Lower leg skin (tissue), 3 donors: ENCODE data around the gene NUFIP2.

ENCODE experiments used
- POLR2A ChIP-seq, 2 donors: fragments of 450-650 bp; IDR thresholded peaks; one replicate each; pipeline ENCODE4 v1.6.1; 2016 to 2017; ENCODE audit warnings: antibody characterized with exemption in 2 of 2, mild to moderate bottlenecking in 1 of 2, moderate library complexity in 1 of 2
- TF ChIP-seq, protein P1 (sequence below), 3 donors: fragments of 450-650 bp; IDR thresholded peaks; one replicate each; pipeline ENCODE4 v1.5.1; 2016; ENCODE audit warnings: antibody characterized with exemption in 3 of 3, mild to moderate bottlenecking in 3 of 3, moderate library complexity in 2 of 3

DNA sequence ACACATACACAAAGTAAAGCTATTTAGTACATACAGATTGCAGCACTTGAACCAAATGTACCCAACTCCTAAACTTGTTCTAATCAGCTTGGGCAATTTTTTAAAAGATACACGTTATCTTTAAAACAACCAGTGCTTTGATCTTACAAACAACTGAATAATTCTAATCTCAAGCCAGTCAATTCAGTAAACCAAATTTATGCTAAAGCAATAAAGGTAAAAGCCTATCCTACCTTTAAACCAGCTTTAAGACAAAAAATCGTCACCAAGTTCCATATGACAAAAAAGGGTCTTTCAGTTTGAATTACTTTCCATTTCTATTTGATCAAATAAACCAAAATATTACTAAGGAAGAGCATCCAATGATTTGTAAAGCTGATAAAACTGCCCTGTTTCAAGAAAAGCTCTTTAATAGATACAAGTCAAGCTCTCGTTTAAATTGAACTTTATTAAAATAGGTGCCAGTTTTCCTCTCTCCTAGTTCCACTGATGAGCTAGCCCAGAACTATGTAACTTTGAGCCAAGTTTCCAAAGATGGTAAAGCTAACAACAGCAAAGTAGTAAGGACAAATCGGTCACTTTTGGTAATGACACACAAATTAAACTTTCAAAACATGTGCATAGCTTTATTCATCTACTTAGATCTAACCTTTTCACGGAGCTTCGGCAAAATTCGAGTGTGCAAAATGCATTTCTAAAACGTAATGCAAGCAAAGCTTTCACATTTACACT is 37.0 kb downstream of the NUFIP2 start:
- no peak for TF ChIP-seq POLR2A (IDR thresholded peaks at IDR 0.05)
- TF ChIP-seq, protein P1, sequence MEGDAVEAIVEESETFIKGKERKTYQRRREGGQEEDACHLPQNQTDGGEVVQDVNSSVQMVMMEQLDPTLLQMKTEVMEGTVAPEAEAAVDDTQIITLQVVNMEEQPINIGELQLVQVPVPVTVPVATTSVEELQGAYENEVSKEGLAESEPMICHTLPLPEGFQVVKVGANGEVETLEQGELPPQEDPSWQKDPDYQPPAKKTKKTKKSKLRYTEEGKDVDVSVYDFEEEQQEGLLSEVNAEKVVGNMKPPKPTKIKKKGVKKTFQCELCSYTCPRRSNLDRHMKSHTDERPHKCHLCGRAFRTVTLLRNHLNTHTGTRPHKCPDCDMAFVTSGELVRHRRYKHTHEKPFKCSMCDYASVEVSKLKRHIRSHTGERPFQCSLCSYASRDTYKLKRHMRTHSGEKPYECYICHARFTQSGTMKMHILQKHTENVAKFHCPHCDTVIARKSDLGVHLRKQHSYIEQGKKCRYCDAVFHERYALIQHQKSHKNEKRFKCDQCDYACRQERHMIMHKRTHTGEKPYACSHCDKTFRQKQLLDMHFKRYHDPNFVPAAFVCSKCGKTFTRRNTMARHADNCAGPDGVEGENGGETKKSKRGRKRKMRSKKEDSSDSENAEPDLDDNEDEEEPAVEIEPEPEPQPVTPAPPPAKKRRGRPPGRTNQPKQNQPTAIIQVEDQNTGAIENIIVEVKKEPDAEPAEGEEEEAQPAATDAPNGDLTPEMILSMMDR (IDR thresholded peaks at IDR 0.05) = no peak
